Activated CD4-positive, alpha-beta T cell treated with anti-CD3 and anti-CD28 coated beads, Interleukin-2, amount 50 U/mL, for 16 hours (primary cell): ENCODE results near the gene TRPM4.
"Not testable (repeated sequence)": the region's sequence is repeated elsewhere in the genome, so short reads cannot be mapped to it uniquely, and the experiment has no call there.

Experiments used
- DNase-seq: peaks from one replicate; pipeline ENCODE4 v3.0.0-alpha.2; 2020

TRPM4 gene

DNA sequence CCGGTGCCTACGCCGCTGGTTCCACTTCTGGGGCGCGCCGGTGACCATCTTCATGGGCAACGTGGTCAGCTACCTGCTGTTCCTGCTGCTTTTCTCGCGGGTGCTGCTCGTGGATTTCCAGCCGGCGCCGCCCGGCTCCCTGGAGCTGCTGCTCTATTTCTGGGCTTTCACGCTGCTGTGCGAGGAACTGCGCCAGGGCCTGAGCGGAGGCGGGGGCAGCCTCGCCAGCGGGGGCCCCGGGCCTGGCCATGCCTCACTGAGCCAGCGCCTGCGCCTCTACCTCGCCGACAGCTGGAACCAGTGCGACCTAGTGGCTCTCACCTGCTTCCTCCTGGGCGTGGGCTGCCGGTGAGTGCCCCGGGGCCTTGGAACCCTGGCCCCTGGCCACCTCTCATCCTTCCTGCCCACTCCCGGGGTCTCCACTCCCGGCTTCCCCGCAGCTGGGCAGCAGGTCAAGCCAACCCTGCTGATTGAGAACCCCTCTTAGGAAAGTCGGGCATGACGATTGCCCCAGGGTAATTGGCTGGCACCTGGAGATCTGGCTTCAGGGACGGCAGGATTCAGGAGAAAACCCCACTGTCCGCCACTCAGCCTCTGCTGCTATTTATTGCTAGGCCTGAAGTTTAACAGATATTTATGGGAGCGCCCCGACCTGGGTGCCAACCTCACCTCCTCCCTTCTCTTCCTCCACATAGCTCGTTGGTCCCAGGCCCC is 39.1 kb downstream of the TRPM4 start:
- DNase-seq: no peak

DNA sequence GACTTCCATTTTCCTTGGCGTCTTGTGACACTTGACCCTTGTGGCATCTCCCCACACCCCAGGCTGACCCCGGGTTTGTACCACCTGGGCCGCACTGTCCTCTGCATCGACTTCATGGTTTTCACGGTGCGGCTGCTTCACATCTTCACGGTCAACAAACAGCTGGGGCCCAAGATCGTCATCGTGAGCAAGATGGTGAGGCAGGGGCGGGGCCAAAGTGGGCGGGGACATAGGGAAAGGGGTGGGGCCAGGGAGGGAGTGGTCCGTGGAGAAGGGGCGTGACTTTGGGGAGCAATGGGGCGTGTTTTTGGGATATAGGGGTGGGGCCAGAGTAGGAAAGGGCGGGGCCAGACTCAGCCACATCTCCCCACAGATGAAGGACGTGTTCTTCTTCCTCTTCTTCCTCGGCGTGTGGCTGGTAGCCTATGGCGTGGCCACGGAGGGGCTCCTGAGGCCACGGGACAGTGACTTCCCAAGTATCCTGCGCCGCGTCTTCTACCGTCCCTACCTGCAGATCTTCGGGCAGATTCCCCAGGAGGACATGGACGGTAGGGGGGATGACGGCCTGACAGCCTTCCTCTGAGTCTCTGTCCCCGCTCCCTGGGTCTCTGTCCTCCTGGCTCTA is 42.8 kb downstream of the TRPM4 start:
- peak; percentile 7 for DNase-seq

DNA sequence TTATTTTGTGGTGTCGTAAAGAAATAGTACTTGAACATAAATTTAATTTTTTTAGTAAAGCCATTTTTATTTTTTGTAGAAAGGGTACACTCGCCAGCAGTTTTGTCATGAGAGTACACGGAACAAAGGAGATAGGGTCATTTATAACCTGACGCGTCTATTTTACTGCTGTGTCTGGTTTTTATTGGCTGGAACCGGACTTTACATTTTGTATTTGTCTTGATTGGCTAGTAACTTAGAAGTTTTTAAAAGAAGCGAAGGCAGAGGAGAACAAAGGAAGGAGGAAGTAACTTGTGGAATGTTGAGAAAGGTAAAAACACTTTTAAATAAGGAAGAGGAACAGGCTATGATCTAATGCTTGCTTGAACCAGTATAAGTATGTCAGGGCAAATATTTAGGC is 43.5 kb downstream of the TRPM4 start:
- no peak for DNase-seq

DNA sequence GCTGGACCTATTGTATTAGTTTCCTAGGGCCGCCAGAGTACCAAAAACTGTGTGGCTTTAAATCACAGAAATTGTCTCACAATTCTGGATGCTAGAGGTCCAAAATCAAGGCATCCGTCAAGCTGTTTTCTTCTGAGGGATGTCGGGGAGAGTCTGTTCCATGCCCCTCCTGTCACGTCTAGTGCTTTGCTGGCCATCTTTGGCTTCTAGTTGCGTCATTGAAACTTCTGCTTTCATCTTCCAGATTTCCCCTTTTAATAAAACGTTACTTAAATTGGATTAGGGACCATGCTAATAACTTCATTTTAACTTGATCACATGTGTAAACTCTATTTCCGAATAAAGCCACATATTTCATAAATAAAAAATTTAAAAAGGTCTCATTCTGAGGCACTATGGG is 47.5 kb downstream of the TRPM4 start:
- DNase-seq: no peak

DNA sequence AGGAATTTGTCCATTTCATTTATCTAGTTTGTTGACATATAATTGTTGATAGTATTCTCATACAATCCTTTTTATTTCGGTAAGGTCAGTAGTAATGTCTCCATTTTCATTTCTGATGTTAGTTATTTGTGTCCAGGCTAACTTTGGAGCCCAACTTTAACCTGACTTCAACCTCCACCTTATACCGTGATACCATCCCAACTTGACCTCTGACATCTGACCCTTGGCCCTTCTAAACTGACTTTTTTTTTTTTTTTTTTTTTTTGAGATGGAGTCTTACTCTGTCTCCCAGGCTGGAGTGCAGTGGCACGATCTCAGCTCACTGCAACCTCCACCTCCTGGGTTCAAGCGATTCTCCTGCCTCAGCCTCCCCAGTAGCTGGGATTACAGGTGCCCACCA is 51.9 kb downstream of the TRPM4 start:
- not testable (repeated sequence) for DNase-seq

DNA sequence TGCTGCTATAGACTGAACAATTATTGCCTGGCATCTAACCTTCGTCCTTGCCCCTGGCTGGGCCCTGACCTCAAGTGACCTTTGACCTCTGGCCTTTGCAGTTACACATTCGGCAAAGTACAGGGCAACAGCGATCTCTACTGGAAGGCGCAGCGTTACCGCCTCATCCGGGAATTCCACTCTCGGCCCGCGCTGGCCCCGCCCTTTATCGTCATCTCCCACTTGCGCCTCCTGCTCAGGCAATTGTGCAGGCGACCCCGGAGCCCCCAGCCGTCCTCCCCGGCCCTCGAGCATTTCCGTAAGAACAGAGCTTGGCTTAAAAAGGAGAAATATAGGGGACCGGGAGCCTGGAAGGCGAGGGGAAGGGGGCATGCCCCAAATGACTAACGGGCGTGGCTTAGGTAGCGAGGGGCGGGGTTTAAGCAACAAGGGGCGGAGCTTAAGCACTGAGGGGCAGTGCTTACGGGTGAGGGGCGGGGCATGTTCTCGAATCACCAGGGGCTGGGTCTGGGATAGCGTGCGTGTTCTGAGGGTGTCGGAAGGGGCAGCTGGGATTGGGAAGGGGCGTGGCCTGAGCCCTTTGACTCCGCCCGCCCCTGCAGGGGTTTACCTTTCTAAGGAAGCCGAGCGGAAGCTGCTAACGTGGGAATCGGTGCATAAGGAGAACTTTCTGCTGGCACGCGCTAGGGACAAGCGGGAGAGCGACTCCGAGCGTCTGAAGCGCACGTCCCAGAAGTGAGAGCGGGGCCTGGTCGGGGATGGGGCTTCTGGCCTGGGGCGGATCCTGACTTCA is 52.7 kb downstream of the TRPM4 start:
- DNase-seq: no peak

DNA sequence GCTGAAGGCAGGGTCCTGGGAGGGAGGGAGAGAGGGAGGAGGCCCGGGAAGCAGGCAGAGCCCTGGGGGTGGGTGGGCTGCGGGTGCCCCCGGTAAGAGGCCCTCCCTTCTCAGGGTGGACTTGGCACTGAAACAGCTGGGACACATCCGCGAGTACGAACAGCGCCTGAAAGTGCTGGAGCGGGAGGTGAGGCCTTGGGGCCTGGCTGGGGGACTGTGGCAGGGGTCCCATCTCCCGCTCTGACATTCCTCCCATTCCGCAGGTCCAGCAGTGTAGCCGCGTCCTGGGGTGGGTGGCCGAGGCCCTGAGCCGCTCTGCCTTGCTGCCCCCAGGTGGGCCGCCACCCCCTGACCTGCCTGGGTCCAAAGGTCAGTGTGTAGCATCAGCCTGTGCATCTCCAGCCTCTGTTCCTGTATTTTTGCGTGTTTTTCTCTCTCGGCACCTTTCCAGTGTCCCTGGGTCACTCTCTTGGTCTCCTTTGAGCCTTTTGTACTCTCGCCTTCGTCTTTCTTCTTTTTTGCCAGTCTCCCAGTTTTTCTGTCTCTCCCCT is 53.4 kb downstream of the TRPM4 start:
- DNase-seq: no peak

DNA sequence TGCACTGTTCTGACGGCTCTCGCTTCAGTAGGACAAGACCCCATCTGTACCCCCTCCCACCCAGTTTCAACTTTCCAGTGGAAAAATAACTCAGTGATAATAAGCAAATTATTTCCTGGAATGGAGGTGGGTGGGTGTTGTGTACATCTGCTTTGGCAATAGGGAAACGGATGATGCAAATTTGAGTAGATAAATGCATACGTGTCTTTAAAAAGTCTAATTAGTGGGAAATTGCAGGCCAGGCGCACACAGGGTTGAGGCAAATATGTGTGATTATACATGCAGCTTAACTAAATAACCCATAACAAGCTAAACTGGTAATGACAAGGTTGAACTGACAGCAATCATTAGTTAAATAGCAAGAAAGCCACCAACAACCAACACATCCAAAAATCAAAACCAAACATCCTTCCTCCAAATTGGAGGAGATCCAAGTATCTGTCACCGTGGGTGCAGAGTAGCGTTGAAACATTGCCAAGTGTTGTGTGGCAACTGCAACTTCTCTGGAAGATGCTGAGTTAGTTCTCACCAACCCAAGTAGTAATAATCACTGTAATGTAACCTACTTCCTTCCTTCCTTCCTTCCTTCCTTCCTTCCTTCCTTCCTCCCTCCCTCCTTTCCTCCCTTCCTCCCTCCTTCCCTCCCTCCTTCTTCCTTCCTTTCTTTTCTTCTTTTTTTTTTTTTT is 54.6 kb downstream of the TRPM4 start:
- no peak for DNase-seq

DNA sequence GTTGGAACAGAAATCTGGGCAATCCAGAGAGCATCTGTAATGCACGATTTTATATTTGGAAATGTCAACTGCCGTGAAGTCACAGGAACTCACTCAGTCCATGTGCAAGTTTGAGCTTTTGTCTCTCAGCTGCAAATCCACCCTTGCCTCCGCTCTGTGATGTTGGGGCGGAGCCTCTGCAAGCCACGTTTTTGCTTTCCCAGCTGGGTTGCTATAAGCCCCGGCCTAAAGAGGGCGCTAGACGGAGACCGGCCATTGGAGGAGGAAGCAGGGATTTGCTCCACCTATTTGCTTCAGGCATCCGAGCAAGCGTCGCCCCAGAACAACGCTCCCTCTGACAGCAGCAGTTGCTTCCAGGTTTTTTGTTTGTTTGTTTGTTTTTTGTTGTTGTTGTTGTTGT is 56.2 kb downstream of the TRPM4 start:
- DNase-seq: no peak

DNA sequence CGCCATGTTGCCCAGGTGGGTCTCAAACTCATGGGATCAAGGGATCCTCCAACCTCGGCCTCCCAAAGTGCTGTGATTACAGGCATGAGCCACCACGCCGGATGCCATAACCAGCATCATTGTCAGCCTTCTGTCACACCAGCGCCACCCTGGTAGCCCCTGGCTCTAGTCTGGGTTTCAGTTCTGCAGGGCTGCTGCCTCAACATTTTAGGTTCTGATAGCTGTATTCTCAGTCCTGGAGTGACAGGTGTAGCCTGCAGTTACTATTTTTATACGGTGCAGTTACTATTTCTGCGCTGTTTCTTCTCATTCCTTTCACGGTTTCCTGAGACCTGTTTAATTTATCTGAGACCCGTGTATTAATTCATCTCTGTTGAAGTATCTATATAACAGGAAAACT is 57.1 kb downstream of the TRPM4 start:
- DNase-seq: no peak

DNA sequence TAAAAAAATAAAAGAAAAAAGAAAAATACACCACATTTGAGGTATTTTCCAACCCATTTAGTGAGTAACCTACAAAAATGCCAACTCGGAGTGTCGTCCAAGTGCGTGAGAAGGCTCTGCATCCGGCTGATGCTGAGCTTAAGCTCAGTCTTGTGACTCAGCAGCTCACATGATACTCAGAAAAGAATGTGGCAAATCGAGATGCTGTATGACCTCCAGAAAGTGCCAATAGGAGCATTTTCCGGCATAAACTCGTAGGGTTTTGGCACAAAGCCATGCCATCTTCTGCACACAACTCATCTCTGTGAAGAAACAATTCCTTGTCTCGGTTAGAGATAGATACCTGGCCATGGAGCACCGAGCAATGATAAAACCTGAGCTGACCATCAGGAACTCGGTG is 58.5 kb downstream of the TRPM4 start:
- DNase-seq: no peak

DNA sequence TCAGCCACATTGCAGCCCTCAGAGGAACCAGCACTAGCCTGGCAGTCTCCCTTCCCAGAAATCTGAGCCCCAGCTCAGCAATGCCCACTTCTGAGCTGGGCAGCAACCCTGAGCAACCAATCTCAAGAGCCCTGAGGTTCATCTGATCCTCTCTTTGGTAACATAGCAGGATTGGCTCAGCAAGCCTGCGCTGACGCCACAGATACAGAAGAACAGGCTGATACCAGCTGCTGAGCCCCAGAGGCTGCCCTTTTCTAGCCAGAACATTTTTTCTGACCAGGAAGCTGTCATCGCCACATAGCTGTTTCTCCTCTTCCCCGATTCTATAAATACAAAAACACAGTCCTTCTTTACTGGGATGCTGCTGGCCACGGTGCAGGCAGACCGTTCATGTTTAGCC is 59.8 kb downstream of the TRPM4 start:
- no peak for DNase-seq

DNA sequence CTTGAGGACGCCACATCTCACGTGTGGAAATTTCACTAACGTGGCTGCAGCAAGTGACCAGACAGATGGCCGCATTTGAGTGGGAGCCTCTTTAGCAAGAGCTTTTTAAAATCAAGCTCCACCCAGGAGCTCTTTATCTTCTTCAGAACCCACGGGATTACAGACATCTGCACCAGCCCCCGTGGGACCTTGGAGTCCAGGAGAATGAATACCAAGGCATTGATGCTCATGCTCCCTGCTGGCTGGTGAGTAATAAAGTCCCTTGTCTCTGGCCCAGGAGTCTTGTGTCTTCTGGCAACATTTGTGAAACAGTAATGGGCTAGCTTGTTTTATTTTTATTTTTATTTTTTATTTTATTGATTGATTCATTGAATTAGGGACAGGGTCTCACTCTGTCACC is 64.4 kb downstream of the TRPM4 start:
- no peak for DNase-seq

DNA sequence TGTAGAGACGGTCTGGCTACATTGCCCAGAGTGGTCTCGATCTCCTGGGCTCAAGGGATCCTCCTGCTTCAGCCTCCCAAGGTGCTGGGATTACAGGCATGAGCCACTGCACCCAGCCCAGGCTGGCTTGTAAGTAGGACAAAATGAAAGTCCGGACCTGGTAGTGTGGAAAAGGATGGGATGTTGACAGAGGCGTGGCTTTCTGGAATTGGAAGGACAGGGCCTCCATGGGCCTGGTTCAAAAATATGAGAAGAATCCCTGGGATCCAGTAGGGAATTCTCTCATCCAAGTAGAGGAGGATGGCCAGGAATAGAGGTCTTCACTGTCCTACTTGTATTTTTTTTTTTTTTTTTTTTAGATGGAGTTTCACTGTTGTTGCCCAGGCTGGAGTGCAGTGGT is 64.9 kb downstream of the TRPM4 start:
- DNase-seq: no peak

DNA sequence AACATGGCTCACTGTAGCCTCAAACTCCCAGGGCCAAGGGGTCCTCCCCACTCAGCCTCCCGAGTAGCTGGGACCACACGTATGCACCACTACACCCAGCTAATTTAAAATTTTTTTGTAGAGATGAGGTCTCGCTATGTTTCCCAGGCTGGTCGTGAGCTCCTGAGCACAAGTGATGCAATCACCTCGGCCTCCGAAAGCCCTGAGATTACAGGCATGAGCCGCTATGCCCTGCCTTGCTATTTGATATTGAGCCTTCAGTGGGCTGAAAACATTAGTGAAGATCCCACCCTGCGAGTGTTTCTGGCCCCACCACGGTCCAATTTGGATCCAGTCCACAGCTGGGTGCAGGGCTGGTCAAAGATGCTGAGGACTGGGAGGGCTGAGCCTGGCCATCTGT is 65.9 kb downstream of the TRPM4 start:
- DNase-seq: no peak

DNA sequence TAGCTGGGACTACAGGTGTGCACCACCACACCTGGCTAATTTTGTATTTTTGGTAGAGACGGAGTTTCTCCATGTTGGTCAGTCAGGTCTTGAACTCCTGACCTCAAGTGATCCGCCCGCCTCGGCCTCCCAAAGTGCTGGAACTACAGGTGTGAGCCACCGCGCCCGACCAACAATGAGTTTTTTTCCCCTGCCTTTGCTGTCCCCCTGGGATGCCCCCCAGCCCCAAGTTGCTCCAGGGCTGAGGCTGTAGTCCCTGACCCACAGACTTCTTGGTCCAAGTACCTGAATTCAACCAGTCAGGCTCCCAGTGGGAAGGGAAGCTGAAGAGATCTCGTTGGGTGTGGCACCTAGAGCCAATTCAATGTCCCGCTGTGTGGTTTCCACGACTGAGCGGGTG is 66.8 kb downstream of the TRPM4 start:
- DNase-seq: not testable (repeated sequence)

DNA sequence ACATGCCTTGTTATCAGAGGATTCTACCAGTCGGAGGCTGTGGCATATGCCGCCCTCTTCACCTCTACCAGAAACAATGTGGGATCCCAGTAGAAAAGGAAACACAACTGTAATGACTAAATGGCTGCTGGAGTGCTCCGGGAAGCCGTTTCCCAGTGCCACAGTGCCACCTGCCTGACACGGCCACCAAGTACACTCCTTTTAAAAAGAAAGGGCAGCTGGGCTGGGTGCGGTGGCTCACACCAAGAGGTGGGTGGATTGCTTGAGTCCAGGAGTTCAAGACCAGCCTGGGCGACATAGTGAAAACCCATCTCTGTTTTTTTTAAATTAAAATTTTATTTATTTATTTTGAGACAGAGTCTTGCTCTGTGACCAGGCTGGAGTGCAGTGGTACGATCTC is 67.3 kb downstream of the TRPM4 start:
- DNase-seq: peak; percentile 51

DNA sequence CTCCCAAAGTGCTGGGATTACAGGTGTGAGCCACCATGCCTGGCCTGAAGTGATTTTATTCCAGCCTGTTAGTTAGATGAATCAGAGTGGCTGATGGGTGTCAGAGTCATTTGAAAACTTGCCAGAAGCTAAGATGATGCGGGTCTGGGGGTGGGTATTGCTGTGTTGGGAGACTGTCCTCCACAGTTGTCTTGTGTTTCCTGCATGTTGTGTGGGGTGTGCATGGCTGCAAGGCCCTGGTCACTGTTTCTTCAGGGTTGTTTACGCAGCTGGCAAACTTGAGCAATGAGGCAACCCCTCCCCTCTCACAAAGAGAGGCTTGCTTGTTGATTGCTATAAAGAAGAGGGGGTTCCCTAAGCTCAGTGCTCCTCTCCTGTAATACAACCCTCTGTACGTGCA is 71.8 kb downstream of the TRPM4 start:
- no peak for DNase-seq

DNA sequence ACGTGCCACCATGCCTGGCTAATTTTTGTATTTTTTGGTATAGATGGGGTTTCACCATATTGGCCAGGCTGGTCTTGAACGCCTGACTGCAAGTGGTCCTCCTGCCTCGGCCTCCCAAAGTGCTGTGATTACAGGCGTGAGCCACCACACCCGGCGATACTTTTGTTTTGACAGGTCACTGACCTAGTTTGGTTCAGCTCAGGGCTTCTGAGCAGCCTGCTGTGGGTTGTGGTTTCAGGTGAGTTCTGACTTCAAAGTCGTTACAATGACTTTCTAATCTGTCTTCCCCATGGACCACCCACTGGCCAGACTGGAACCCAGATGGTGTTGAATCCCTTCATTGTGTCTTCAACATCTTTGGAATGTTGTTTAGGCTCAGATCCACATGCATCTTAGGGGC is 73.8 kb downstream of the TRPM4 start:
- DNase-seq: peak; percentile 65

DNA sequence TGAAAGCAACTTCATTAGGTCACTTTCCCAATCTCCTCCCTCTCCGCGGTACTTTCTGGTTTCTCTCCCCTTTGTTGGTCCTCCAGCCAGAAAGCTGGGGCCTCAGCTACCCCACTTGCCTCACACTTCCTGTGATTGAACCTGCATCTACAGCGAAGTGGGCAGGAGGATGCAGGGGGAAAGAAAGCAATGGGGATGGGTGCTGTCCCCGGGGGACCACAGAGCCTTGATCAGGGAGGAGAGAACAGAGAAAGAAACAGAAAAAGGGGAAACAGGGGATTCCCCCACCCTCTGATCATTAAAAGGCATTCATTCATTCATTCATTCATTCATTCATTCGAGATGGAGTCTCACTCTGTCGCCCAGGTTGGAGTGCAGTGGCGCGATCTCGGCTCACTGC is 74.2 kb downstream of the TRPM4 start:
- no peak for DNase-seq

DNA sequence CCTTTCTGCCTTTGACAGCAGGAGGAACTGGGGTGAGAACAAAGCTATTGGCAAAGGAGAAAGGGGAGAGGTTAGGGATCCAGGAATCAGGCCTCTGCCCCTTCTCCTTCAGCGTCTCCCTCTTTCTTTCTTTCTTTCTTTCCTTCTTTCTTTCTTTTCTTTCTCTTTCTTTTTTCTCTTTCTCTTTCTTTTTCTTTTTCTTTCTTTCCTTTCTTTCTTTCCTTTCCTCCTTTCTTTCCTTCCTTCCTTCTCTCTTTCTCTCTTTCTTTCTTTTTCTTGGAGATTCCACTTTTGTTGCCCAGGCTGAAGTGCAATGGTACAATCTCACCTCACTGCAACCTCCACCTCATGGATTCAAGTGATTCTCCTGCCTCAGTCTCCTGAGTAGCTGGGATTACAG is 75.6 kb downstream of the TRPM4 start:
- DNase-seq: no peak

DNA sequence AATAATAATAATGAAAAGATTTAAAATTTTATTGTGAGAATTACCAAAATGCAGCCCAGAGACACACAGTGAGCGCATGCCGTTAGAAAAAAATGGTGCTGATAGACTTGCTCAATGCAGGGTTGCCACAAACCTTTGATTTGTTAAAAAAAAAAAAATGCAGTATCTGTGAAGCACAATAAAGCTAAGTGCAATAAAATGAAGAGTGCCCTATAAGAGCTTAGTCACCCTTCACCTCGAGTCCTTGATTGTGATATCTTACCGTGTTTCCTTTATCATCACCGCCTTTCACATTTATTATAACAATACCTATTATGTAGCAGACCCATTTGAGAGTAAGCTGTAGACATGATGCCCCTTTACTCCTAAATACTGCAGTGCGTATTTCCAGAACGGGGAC is 84.2 kb downstream of the TRPM4 start:
- DNase-seq: no peak

DNA sequence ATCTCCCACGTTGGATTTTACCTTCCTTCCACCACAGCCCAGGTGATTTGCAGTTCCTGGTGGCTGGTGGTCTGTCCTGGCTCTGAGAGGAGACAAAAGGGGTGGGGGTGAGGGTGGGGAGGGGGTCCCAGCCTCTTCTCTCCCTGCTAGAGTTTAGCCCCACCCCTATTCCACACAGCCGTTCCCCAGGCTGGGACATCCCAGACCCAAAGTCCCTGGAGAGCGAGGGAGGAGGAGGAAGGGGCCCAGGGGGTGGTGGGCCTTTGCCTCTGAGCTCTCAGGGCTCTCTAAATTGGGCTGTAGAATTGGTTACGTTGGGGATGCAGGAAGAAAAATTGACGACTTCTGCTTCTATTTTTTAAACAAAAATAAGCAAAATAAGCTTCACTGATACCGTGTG is 85.5 kb downstream of the TRPM4 start:
- DNase-seq: no peak
